Smooth muscle cell of the coronary artery (primary cell): ENCODE data around the gene FBXO39. TPM values are rescaled to one million over a fixed set of nuclear protein-coding genes. Genes with fewer than 3 reads are reported as not detected.

Experiments used
- total RNA-seq: library from RNA; depleted of rRNA; stranded (reverse); fragments of >200 nt; gene quantifications from 2 replicates; pipeline ENCODE4 v1.2.3, GENCODE V29; 2014; ENCODE audit warnings: low replicate concordance

The FBXO39 gene
- 0.08 and 0.82 TPM in 2 replicates for total RNA-seq

GRCh38 chr17:6775871-6776405 lies at the start of gene FBXO39:
Gene FBXO39 (plus strand): TSS chr17:6776215. CDS start chr17:6779869, 3,654 bp downstream.

DNA sequence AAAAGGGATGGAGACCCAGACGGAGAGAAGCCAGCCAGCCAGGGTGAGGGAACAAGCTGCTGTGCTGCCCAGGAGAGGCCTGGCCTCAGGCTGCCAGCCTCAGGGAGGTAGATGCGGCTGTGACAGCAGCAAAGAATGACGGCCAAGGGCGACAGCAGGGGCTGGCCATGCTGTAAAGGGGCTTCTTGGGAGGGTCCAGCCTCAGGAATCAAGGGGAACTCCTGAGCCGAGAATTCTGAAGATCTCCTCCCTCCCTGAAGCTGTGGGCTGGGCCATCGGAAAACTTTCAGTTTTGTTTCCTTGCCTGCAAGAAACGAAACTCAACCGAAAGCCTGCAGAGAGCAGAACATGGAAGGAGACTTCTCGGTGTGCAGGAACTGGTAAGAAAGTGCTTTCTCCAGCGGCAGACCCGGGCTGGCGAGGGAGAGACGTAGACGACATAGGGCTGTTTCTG lies 20.3 kb upstream of the FBXO39 start, which contains the start of gene XAF1:
Gene XAF1 (plus strand): TSS at position 316 of the 454 bp plus-strand sequence. CDS start 33 bp downstream, at position 349.

DNA sequence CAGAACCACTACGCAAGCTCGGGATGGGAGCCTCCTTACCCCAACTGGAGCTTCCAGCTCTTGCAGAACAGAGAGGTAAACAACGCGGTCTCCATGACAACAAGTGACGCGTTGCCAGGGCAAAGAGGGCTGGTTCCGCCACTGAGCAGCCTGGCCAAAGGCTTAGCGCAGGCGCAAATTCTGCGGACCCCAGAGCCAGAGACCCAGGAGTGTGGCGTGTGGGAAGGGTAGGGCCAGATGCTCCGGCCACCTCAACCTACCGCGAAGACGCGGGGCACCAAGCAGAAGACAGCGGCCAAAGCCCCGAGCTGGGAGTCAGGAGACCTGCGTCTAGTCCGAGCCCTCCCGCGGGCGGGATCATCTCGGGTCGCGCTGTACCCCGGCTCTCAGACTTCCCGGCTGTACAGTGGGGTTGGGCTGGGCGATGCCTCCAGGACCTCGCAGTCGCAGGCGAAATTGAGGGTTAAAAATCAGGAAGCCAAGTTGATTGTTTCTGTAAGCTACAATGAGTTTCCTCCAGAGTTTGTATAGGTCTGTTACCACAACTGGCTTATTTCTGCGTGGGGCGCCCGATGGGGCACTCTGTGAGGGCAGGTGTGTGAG lies 55.7 kb downstream of the FBXO39 start, which contains the start of gene TEKT1:
Gene TEKT1 (minus strand): TSS at position 69 of the 603 bp plus-strand sequence. CDS start 1,353 bp downstream, outside the sequence.

Other genes starting within 250 kb of the FBXO39 start
- gene PITPNM3, start 219.7 kb upstream of the FBXO39 start, total RNA-seq: 0.35 and 0.83 TPM in 2 replicates
- gene KIAA0753, start 135.5 kb upstream of the FBXO39 start, total RNA-seq: 8.6 and 12.3 TPM in 2 replicates
- gene TXNDC17, start 135.2 kb upstream of the FBXO39 start, total RNA-seq: 123 and 139 TPM in 2 replicates
- 5.1 and 9.2 TPM in 2 replicates for gene MED31, start 124.6 kb upstream of the FBXO39 start, total RNA-seq
- gene C17orf100, start 124.5 kb upstream of the FBXO39 start, total RNA-seq: under 0.01 and 0.45 TPM in 2 replicates
- 0.15 TPM in 1 of 2 replicates, not detected in the other for gene SLC13A5, start 62.8 kb upstream of the FBXO39 start, total RNA-seq
- 23.2 and 59.9 TPM in 2 replicates for gene XAF1, start 20.2 kb upstream of the FBXO39 start, total RNA-seq
- gene TEKT1, start 55.5 kb downstream of the FBXO39 start, total RNA-seq: not detected in 2 replicates
- under 0.01 TPM in 1 of 2 replicates, not detected in the other for gene ALOX12, start 219.8 kb downstream of the FBXO39 start, total RNA-seq
- gene RNASEK, start 236.4 kb downstream of the FBXO39 start, total RNA-seq: 23.3 and 44.7 TPM in 2 replicates
- 0.30 and 0.47 TPM in 2 replicates for gene BCL6B, start 246.8 kb downstream of the FBXO39 start, total RNA-seq